Left ventricle myocardium inferior (tissue), 1 donor: Measurements from ENCODE around the gene CALR3. TPM values are rescaled to one million over a fixed set of nuclear protein-coding genes. Genes with fewer than 3 reads are reported as not detected.

Source experiments
- DNase-seq: peaks from one replicate; pipeline ENCODE4 v3.0.0-alpha.2; 2020
- H3K27ac ChIP-seq: fragments of 200-600 bp; replicated peaks from 2 replicates; pipeline ENCODE4 v1.8.0; 2021
- H3K27me3 ChIP-seq: fragments of 200-600 bp; 2 replicates; pipeline ENCODE4 v1.8.0; 2021; ENCODE audit warnings: low read depth
- H3K36me3 ChIP-seq: fragments of 200-600 bp; 2 replicates; pipeline ENCODE4 v1.8.0; 2021
- H3K4me1 ChIP-seq: fragments of 200-600 bp; 2 replicates; pipeline ENCODE4 v1.8.0; 2021
- H3K4me3 ChIP-seq: fragments of 200-600 bp; 2 replicates; pipeline ENCODE4 v1.8.0; 2021; ENCODE audit warnings: mild to moderate bottlenecking, moderate library complexity
- H3K9me3 ChIP-seq: fragments of 200-600 bp; replicated peaks from 2 replicates; pipeline ENCODE4 v1.8.0; 2021
- intact Hi-C: fragments of 100-400 bp; cut with micrococcal nuclease; formaldehyde crosslinking; loops from one replicate; pipeline ENCODE4 v1.11.0; 2022
- total RNA-seq: library from RNA; stranded (reverse); fragmentation: NEBNext Ultra II Directional; extraction: Animal tissue kit (Norgen Biotek cat#: 25700); gene quantifications from one replicate; pipeline ENCODE4 v1.2.1, GENCODE V29; 2021
- TF ChIP-seq, protein P1 (sequence below): fragments of 200-600 bp; IDR thresholded peaks from 2 replicates; pipeline ENCODE4 v1.8.0; 2021; ENCODE audit warnings: antibody characterized with exemption, mild to moderate bottlenecking, borderline replicate concordance
- donor health status: DM: no; HTN: yes; CAD: no; lungs with severe emphysema.

The CALR3 gene
- total RNA-seq, 1 donor from 2014 or later: not detected

DNA sequence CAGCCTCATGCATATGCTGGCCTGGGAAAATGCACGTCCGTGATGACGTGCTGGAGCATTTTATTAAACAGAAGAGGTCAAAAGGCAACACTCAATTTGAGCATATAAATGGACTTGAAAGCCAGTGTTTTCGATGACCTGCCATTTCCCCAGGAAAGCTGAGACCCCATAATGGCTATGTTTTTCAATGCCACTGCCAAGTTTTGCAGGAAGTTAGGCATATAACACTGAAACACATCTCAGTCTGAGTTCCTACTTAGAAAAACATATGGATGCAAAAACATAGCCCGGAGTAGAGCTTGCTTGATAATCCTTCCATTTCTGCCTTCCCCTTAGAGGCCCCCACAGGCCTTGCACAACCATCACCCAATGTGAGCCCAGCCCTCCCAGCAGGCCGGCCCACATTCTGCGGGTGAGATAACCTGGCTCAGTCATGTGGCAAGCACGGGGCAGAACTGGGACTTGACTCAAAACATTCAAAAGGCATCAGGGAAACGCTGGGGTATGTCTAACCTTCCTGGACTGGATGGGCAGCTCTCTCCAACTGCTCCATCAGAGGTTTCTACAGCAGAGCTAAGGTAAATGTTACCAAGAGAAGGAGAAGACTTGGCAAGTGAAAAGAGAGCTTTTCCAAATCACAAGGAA is 49.1 kb downstream of the CALR3 start:
- intact Hi-C loops: no loop called here
- no peaks in the 10 kb centered on the region for H3K9me3 ChIP-seq
- H3K4me1 ChIP-seq: peaks cover 91% of the 10 kb centered on the region
- peak overlapping the region; percentile 88 for H3K27ac ChIP-seq
- H3K36me3 ChIP-seq: peaks cover 4% of the 10 kb centered on the region
- H3K4me3 ChIP-seq: peak overlapping the region; percentile 25
- no peaks in the 10 kb centered on the region for H3K27me3 ChIP-seq
- peak; percentile 82 for DNase-seq
- TF ChIP-seq, protein P1, sequence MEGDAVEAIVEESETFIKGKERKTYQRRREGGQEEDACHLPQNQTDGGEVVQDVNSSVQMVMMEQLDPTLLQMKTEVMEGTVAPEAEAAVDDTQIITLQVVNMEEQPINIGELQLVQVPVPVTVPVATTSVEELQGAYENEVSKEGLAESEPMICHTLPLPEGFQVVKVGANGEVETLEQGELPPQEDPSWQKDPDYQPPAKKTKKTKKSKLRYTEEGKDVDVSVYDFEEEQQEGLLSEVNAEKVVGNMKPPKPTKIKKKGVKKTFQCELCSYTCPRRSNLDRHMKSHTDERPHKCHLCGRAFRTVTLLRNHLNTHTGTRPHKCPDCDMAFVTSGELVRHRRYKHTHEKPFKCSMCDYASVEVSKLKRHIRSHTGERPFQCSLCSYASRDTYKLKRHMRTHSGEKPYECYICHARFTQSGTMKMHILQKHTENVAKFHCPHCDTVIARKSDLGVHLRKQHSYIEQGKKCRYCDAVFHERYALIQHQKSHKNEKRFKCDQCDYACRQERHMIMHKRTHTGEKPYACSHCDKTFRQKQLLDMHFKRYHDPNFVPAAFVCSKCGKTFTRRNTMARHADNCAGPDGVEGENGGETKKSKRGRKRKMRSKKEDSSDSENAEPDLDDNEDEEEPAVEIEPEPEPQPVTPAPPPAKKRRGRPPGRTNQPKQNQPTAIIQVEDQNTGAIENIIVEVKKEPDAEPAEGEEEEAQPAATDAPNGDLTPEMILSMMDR: no peak

DNA sequence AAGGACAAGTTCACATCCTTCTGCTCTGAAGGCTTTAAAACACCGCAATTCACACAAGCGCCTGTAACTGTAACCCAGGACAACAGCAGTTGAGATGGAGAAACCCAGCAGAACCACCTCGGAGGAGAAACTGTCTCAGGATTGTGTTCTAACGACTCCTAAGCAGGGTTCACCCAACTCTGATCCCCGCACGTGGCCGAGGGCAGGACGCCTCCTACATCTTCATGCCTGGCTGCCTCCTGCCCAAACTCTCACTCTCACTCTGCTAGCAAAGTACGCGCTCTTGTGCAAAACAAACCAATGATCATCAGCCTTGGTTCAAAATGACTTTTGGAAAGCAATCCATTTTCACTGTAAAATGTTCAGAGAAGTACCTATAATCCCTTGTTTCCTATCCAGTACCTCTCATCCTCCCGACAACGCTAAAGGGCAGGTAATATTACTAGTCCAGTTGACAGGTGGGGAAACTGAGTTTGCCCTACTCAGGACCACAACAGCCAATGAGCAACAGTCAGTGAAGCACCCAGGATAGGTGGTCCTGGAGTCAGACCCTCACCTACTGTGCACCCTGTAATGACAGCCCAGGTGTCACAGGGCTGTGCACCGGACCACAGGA is 49.8 kb downstream of the CALR3 start:
- intact Hi-C loops: no loop called here
- no peak for DNase-seq
- Histone ChIP-seq H3K4me3 (peak overlapping the region; percentile 25), H3K9me3 (no peaks in the 10 kb centered on the region), H3K36me3 (peaks cover 7% of the 10 kb centered on the region), H3K4me1 (peaks cover 93% of the 10 kb centered on the region), H3K27me3 (no peaks in the 10 kb centered on the region), H3K27ac (peak overlapping the region; percentile 88)
- TF ChIP-seq, protein P1: no peak

DNA sequence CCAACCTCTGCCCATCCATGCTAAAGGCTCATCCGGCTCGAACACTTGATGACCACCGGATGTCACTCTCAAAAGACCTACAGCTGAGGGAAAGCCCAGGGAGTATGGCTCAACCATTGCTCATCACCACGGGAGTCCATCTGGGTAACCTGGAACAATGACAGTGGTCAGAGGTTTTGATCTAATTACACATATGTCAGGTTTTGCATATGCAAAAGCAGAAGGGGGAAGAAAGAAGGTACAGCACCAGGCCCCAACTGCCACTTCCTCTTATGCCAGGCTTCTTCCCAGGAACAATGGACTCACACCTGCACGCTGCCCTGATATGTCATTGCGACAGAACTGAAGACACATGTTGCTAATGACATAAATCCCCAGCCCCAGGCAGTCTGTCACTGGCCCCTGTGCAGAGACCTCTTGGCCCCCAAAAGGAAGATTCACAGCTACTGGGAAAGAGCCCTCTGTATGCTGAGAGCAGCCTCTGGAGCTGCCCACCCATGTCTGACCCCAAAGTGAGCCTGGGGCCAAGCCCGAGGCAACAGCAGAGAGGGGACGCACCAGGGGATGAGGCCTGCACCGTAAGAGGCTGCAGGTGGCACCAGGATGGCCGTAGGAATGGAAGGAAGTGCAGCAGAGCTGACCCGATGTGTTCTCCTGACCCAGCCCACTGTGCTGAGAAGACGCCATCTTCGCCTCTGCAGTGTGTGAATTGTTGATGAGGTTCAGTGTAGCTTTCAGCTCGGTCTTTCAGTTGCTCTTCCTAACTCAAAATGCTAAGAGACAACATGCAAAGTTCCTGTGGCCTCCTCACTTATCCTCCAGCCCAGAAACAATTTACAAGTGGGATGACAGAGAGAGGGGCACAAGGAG is 50.5 kb downstream of the CALR3 start:
- Histone ChIP-seq H3K4me1 (peaks cover 93% of the 10 kb centered on the region), H3K9me3 (no peaks in the 10 kb centered on the region), H3K27me3 (no peaks in the 10 kb centered on the region), H3K4me3 (no peak overlapping the region), H3K36me3 (peaks cover 14% of the 10 kb centered on the region), H3K27ac (peak overlapping the region; percentile 88)
- intact Hi-C loops: no loop called here
- no peak for DNase-seq
- TF ChIP-seq, protein P1: no peak

DNA sequence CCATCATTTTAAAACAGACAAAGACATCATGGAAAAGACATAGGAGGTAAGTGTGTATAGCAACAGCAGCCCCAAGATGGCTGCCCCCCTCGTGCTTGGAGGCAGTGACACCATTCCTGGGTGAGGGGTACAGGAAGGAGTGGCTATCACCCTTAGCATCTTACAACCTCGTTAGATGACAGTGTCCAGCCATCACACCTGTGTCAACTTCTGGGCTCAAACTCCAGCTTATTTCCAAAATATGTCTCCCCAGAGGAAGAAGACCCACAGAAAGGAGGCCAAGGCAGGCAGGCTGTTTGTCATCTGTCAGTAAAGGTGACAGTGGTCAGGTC is 51.7 kb downstream of the CALR3 start:
- H3K9me3 ChIP-seq: no peaks in the 10 kb centered on the region
- H3K4me3 ChIP-seq: no peak overlapping the region
- H3K36me3 ChIP-seq: peaks cover 22% of the 10 kb centered on the region
- intact Hi-C loops: no loop called here
- H3K27ac ChIP-seq: peak overlapping the region; percentile 88
- no peaks in the 10 kb centered on the region for H3K27me3 ChIP-seq
- TF ChIP-seq, protein P1: no peak
- H3K4me1 ChIP-seq: peaks cover 87% of the 10 kb centered on the region
- no peak for DNase-seq

DNA sequence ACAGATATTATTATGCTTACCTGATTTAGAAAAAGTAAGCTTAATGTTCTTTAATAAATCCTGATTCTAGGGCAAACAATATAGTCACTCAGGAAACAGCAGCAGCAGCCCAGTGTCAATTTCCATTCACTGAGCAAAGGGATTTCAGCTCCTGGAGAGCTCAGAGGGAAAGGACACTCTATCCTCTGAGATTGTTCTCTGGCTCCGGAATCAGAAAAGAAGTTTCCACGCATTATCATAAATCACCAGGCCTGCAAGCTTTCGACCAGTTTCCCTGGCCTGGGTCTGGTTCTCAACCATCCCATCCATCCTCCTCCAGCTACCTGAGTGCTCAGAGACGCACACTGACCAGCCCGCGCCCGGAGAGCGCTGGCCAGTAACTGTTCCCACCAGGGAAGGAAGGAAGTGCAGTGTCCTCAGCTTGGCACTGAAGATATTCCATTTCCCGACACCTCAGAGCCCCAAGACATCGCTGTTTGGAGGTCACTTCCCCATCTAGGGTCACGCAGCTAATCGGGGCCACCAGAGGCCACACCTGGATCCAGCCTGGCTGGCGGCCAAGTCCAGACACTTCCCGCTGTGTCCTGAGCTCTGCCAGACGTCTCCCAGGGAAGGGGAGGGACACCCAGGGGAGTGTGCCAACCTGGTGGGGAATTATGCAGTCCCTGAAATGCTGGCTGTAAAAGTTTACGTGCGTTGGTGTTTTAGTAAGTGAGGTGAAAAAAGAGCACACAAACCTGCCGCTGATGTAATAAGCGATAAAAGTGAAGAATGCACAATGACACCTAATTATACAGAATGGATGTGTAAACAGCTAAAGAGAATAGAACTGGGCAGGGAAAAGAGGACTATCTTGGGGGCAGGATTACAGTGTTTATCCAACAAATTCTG is 53.3 kb downstream of the CALR3 start:
- Histone ChIP-seq H3K27me3 (no peaks in the 10 kb centered on the region), H3K27ac (peak overlapping the region; percentile 88), H3K4me1 (peaks cover 76% of the 10 kb centered on the region), H3K9me3 (no peaks in the 10 kb centered on the region), H3K4me3 (no peak overlapping the region), H3K36me3 (peaks cover 37% of the 10 kb centered on the region)
- intact Hi-C loops: no loop called here
- TF ChIP-seq, protein P1: no peak
- peak; percentile 61 for DNase-seq
